Suprapubic skin (tissue), 4 donors: Measurements from ENCODE around the gene DHRS7.

Experiments used
- EP300 ChIP-seq: sonication (generic); formaldehyde crosslinking; IDR thresholded peaks from one replicate; pipeline ENCODE4 v1.6.1; 2017; ENCODE audit warnings: antibody characterized with exemption
- POLR2A ChIP-seq, 2 donors: fragments of 450-650 bp; IDR thresholded peaks; one replicate each; pipeline ENCODE4 v1.6.1; 2017; ENCODE audit warnings: antibody characterized with exemption in 2 of 2, mild to moderate bottlenecking in 2 of 2, moderate library complexity in 2 of 2
- POLR2AphosphoS5 ChIP-seq, 3 donors: sonication (generic); formaldehyde crosslinking; IDR thresholded peaks; one replicate each; pipeline ENCODE4 v1.6.1; 2017; ENCODE audit warnings: antibody characterized with exemption in 3 of 3
- TF ChIP-seq, protein P1 (sequence below), 2 donors: fragments of 200-600 bp in 1 of 2; fragments of 450-650 bp in 1 of 2; sonication (generic) in 1 of 2; IDR thresholded peaks; one replicate each; pipeline ENCODE4 v1.5.1; 2016 to 2019; ENCODE audit warnings: antibody characterized with exemption in 2 of 2, mild to moderate bottlenecking in 1 of 2, moderate library complexity in 1 of 2

DNA sequence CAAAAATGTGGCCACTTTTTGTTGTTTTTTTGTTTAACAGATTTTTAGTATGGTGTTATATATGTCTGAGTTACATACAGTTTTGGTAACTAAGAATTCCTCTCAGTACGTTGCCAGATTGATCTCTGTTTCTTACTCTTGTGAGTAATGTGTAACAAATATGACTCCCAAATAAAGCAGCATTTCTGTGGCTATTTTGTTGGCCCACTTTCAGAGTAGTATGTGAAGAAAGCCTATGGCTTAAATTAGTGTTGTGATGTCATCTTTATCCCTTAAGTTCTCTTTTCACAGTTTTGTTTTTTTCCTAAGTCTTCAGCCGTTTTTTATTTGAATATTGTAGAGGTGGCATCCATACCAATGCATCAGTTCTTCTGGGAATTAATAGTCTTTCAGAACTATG, 62.8 kb downstream of the DHRS7 start:
- TF ChIP-seq, protein P1, sequence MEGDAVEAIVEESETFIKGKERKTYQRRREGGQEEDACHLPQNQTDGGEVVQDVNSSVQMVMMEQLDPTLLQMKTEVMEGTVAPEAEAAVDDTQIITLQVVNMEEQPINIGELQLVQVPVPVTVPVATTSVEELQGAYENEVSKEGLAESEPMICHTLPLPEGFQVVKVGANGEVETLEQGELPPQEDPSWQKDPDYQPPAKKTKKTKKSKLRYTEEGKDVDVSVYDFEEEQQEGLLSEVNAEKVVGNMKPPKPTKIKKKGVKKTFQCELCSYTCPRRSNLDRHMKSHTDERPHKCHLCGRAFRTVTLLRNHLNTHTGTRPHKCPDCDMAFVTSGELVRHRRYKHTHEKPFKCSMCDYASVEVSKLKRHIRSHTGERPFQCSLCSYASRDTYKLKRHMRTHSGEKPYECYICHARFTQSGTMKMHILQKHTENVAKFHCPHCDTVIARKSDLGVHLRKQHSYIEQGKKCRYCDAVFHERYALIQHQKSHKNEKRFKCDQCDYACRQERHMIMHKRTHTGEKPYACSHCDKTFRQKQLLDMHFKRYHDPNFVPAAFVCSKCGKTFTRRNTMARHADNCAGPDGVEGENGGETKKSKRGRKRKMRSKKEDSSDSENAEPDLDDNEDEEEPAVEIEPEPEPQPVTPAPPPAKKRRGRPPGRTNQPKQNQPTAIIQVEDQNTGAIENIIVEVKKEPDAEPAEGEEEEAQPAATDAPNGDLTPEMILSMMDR (IDR thresholded peaks at IDR 0.05): no peak
- no peak for TF ChIP-seq POLR2A (IDR thresholded peaks at IDR 0.05)
- TF ChIP-seq POLR2AphosphoS5 (IDR thresholded peaks at IDR 0.05): no peak
- no peak for TF ChIP-seq EP300
